NT2/D1 (cell line): ENCODE results near the gene CBX2.

ENCODE experiments used
- SUZ12 ChIP-seq: IDR thresholded peaks from 2 replicates; pipeline ENCODE4 v1.6.1; 2011; ENCODE audit not compliant: insufficient read length, insufficient read depth; ENCODE audit errors: extremely low read depth
- YY1 ChIP-seq: IDR thresholded peaks from 2 replicates; pipeline ENCODE4 v1.6.1; 2011; ENCODE audit not compliant: insufficient read length, insufficient read depth
- ZNF274 ChIP-seq: IDR thresholded peaks from 2 replicates; pipeline ENCODE4 v1.6.1; 2011; ENCODE audit warnings: mild to moderate bottlenecking, low read depth, low read length

GRCh38 chr17:79738643-79739042, 39.3 kb upstream of the CBX2 start:
- no peak for TF ChIP-seq ZNF274
- TF ChIP-seq YY1, result no peak
- TF ChIP-seq SUZ12, result no peak
